ENCODE data around the gene FBXO34. TPM values are rescaled to one million over a fixed set of nuclear protein-coding genes. Genes with fewer than 3 reads are reported as not detected.

FBXO34 gene
- total RNA-seq, 1 donor from 2014 or later = 29.5 TPM

GRCh38 chr14:55388160-55388559, 116.9 kb downstream of the FBXO34 start:
- Histone ChIP-seq H3K27me3 (ENCODE audit: control insufficient read depth, insufficient read depth, low read length) (no peaks in the 10 kb centered on the region), H3K36me3 (ENCODE audit: control insufficient read depth, insufficient read depth, low read length) (no peaks in the 10 kb centered on the region), H3K4me3 (ENCODE audit: low read depth, low read length) (no peak overlapping the region)
- no peak for DNase-seq (ENCODE audit: low read depth)
- FAIRE-seq = no peak
- no peak for TF ChIP-seq CTCF (IDR thresholded peaks at IDR 0.05; ENCODE audit: insufficient read depth, low read length, severe bottlenecking)

DNA sequence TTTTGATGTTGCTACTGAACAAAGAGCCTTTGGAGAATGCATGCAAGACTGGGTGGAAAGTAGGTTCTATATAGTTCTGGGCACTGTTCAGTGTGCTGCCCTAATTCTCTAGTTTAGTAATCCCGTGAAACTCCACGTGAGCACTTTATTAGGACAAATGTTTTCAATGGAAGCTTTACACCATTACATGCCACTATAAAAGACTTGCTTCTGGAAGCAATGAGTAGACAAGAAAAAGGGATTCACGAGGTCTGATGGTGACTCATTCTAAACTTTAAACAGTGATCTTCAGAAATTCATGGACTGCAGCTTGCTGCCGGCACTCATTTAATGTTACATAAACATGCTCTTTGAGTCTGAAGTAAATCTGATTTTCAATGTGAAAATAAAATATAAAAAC, 118.1 kb downstream of the FBXO34 start:
- no peaks in the 10 kb centered on the region for H3K27me3 ChIP-seq (ENCODE audit: control insufficient read depth, insufficient read depth, low read length)
- H3K36me3 ChIP-seq (ENCODE audit: control insufficient read depth, insufficient read depth, low read length) = no peaks in the 10 kb centered on the region
- no peak for FAIRE-seq
- no peak overlapping the region for H3K4me3 ChIP-seq (ENCODE audit: low read depth, low read length)
- no peak for DNase-seq (ENCODE audit: low read depth)
- no peak for TF ChIP-seq CTCF (IDR thresholded peaks at IDR 0.05; ENCODE audit: insufficient read depth, low read length, severe bottlenecking)

DNA sequence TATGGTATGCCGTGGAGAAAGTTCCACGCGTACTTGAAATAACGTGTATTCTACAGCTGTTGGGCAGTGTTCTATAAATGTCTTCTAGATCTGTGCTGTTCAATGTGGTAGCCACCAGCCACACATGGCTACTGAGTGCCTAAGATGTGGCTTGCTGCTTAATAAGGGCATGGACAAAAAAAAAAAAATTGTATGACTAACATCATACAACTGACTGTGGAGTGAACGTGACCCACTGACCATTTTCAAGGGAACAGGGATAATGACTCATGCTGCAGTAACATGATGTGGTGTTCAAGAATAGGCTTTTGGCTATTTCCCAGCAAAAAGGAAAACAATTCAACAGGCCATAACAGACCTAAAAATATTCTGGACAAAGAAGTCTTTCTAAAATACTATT, 127.5 kb downstream of the FBXO34 start:
- TF ChIP-seq CTCF (IDR thresholded peaks at IDR 0.05; ENCODE audit: insufficient read depth, low read length, severe bottlenecking) = no peak
- Histone ChIP-seq H3K4me3 (ENCODE audit: low read depth, low read length) (no peak overlapping the region), H3K36me3 (ENCODE audit: control insufficient read depth, insufficient read depth, low read length) (no peaks in the 10 kb centered on the region), H3K27me3 (ENCODE audit: control insufficient read depth, insufficient read depth, low read length) (no peaks in the 10 kb centered on the region)
- DNase-seq (ENCODE audit: low read depth) (peak; percentile 97), FAIRE-seq (no peak)

DNA sequence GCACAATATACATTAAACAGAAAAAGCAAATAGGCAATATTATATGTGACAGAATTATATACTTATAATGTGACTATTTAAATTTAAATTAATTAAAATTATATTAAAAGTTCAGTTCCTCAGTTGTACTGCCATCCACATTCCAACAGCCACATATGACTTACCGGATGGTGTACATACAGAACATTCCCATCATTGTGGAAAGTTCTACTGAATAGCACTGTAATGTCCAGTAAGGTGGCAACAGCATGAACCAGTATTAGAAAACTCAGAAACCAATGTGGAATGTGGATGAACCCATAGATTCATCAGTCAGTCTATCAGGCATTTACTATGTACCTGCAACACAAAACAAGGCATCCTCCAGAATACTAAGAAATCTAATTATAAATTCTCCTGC, 128.0 kb downstream of the FBXO34 start:
- no peak for TF ChIP-seq CTCF (IDR thresholded peaks at IDR 0.05; ENCODE audit: insufficient read depth, low read length, severe bottlenecking)
- FAIRE-seq = no peak
- H3K36me3 ChIP-seq (ENCODE audit: control insufficient read depth, insufficient read depth, low read length) = no peaks in the 10 kb centered on the region
- no peaks in the 10 kb centered on the region for H3K27me3 ChIP-seq (ENCODE audit: control insufficient read depth, insufficient read depth, low read length)
- no peak overlapping the region for H3K4me3 ChIP-seq (ENCODE audit: low read depth, low read length)
- no peak for DNase-seq (ENCODE audit: low read depth)

- FAIRE-seq (no peak), DNase-seq (ENCODE audit: low read depth) (no peak)
- Histone ChIP-seq H3K27me3 (ENCODE audit: control insufficient read depth, insufficient read depth, low read length) (no peaks in the 10 kb centered on the region), H3K36me3 (ENCODE audit: control insufficient read depth, insufficient read depth, low read length) (no peaks in the 10 kb centered on the region), H3K4me3 (ENCODE audit: low read depth, low read length) (no peak overlapping the region)
- TF ChIP-seq CTCF (IDR thresholded peaks at IDR 0.05; ENCODE audit: insufficient read depth, low read length, severe bottlenecking) = no peak
These were observed 128.6 kb downstream of the FBXO34 start for GRCh38 chr14:55399852-55400251.

GRCh38 chr14:55401751-55402150, 130.5 kb downstream of the FBXO34 start:
- TF ChIP-seq CTCF (IDR thresholded peaks at IDR 0.05; ENCODE audit: insufficient read depth, low read length, severe bottlenecking) = no peak
- Histone ChIP-seq H3K27me3 (ENCODE audit: control insufficient read depth, insufficient read depth, low read length) (no peaks in the 10 kb centered on the region), H3K4me3 (ENCODE audit: low read depth, low read length) (no peak overlapping the region), H3K36me3 (ENCODE audit: control insufficient read depth, insufficient read depth, low read length) (no peaks in the 10 kb centered on the region)
- DNase-seq (ENCODE audit: low read depth) (no peak), FAIRE-seq (peak; percentile 52)
